ENCODE data around the gene FBN3.
"Not testable (repeated sequence)": the region's sequence is repeated elsewhere in the genome, so short reads cannot be mapped to it uniquely, and the experiment has no call there.

The FBN3 gene

DNA sequence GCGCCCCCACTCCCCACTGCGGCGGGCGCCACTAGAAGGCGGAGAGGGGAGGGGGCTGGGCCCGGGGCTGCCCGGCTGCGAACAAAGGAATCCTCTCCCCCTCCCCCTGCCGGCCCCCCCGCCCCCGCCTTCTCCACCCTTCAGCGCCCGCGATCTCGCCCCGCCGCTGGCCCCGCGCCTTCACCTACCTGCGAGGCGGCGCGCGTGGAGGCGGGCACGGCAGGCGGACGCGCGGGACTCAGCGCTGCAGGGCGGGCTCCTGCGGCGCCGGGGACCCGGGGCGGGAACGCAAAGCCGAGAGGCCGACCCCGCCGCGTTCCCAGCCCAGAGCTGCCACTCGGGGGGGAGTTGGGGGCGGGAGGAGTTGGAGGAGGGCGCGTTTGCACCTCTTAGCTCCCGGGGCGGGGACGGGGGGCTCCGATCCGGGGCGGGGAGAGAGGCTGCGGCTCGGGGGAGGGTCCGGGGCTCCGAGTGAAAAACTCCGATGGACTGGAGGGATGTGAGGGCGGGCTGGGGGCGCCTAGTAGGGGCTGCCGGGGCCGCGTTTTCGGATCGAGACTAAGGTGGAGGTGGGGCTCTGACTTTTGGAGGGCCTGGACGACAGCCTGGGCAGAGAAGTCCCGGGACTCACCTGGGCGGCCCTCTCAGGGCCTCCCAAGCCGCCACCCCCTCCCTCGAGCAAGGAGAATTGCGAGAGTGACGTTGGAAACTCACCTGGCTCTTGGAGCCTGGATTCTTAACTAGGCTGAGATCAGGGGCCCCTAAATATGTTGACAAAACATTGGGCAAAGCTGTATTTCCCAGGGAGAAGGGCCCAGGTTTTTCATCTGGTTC lies at the start of gene FBN3:
Gene FBN3 (minus strand): TSS at position 332 of the 834 bp plus-strand sequence. CDS start 2,112 bp downstream, outside the sequence.
- H3K27me3 Mint-ChIP-seq (ENCODE audit: low read depth): peaks cover 56% of the 10 kb centered on the region

DNA sequence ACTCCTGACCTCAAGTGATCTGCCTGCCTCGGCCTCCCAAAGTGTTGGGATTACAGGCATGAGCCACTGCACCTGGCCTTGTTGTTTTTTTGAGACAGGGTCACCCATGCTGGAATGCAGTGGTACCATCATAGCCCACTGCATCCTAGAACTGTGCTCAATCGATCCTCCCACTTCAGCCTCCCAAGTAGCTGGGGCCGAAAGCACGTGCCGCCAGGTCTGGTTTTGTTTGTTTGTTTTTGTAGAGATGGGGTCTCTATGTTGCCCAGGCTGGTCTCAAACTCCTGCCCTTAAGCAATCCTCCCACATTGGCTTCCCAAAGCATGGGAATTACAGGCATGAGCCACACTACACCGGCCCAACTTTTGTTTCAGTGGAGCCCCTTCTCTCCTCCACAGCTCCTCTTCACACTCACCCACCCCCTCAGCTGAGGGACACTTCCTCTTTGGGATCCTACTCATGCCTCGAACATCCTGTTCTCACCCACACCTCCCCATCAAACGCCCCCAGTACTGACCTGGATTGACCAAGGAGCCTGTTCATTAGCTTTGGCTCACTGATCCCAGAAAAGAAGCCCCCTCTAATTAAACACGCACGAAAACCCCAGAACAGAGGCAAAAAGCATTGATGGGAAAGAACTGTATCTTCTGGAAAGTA lies 47.0 kb upstream of the FBN3 start:
- DNase-seq (ENCODE audit: low spot score): no peak
- H3K9me3 Mint-ChIP-seq: no peaks in the 10 kb centered on the region
- peaks cover 3% of the 10 kb centered on the region for H3K36me3 Mint-ChIP-seq (ENCODE audit: low read depth)
- H3K27me3 Mint-ChIP-seq (ENCODE audit: low read depth): peaks cover 11% of the 10 kb centered on the region
- peaks cover 35% of the 10 kb centered on the region for H3K4me1 Mint-ChIP-seq (ENCODE audit: low read depth)
- H3K4me3 Mint-ChIP-seq: peak overlapping the region; percentile 40
- H3K27ac Mint-ChIP-seq: peak overlapping the region; percentile 69

More for the DNA sequence above, at the start of gene FBN3:
- DNase-seq (ENCODE audit: low spot score): no peak
- no peaks in the 10 kb centered on the region for H3K36me3 Mint-ChIP-seq (ENCODE audit: low read depth)
- no peak within 1 kb of the TSS for H3K4me3 Mint-ChIP-seq
- H3K27ac Mint-ChIP-seq: no peak within 1 kb of the TSS
- H3K9me3 Mint-ChIP-seq: no peaks in the 10 kb centered on the region
- H3K4me1 Mint-ChIP-seq (ENCODE audit: low read depth): no peaks in the 10 kb centered on the region

DNA sequence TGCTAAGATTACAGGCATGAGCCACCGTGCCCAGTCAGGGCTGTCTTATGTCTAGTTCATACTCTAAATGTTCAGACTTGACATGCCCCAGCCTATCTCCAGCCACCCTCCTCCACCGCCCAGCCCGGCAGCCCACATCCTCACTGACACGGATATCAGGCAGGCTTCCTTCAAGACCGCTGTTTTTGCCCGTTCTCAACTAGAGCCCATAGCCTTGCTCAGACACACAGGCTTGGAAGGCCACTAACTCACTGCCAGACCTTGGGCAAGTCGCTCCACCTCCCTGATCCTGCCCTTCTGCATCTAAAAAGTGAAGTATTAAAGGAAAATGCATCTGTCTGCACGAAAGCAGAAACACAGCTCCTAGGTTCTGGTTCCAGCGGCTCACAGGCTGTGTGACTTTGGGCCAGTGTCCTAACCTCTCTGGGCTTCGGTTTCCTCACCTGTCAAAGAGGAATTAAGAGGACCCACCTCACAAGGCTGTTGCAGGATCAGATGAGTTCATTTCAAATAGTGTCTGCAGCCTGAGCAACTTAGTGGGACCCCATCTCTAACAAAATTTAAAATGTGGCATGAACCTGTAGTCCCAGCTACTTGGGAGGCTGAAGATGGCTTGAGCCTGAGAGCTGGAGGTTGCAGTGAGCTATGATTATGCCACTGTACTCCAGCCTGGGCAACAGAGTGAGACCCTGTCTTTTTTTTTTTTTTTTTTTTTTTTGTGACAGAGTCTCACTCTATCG lies 45.3 kb upstream of the FBN3 start:
- H3K27me3 Mint-ChIP-seq (ENCODE audit: low read depth): peaks cover 2% of the 10 kb centered on the region
- H3K4me3 Mint-ChIP-seq: peak overlapping the region; percentile 81
- H3K9me3 Mint-ChIP-seq: no peaks in the 10 kb centered on the region
- peaks cover 3% of the 10 kb centered on the region for H3K36me3 Mint-ChIP-seq (ENCODE audit: low read depth)
- peak overlapping the region; percentile 93 for H3K27ac Mint-ChIP-seq
- H3K4me1 Mint-ChIP-seq (ENCODE audit: low read depth): peaks cover 35% of the 10 kb centered on the region
- peak; percentile 41 for DNase-seq (ENCODE audit: low spot score)

DNA sequence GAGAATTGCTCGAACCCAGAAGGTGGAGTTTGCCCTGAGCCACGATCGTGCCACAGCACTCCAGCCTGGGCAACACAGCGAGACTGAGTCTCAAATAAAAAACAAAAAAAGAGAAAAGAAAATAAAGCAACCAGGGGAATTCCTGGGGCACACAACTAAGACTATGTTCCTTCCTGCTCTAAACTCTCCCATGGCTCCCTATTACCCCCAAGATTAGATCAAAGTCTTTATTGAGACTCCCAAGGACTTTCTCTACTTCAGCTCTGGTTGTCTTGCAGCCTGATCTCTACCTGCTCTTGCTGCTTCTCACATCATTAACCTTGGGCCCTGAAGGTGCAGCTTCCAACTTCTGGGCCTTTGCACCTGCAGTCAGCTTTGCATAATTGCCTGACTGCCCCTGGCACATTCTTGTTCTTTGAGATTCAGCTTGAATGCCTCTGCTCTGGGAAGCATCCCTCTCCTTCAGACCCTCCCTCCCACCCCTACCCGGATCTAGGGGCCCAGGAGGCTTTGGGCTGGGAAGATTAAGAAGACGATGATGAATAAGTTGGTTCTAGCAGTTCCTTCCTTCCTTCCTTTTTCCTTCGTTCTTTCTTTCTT lies 42.9 kb upstream of the FBN3 start:
- H3K9me3 Mint-ChIP-seq: no peaks in the 10 kb centered on the region
- DNase-seq (ENCODE audit: low spot score): no peak
- peak overlapping the region; percentile 79 for H3K27ac Mint-ChIP-seq
- H3K4me1 Mint-ChIP-seq (ENCODE audit: low read depth): peaks cover 35% of the 10 kb centered on the region
- H3K4me3 Mint-ChIP-seq: no peak overlapping the region
- no peaks in the 10 kb centered on the region for H3K27me3 Mint-ChIP-seq (ENCODE audit: low read depth)
- H3K36me3 Mint-ChIP-seq (ENCODE audit: low read depth): peaks cover 3% of the 10 kb centered on the region

DNA sequence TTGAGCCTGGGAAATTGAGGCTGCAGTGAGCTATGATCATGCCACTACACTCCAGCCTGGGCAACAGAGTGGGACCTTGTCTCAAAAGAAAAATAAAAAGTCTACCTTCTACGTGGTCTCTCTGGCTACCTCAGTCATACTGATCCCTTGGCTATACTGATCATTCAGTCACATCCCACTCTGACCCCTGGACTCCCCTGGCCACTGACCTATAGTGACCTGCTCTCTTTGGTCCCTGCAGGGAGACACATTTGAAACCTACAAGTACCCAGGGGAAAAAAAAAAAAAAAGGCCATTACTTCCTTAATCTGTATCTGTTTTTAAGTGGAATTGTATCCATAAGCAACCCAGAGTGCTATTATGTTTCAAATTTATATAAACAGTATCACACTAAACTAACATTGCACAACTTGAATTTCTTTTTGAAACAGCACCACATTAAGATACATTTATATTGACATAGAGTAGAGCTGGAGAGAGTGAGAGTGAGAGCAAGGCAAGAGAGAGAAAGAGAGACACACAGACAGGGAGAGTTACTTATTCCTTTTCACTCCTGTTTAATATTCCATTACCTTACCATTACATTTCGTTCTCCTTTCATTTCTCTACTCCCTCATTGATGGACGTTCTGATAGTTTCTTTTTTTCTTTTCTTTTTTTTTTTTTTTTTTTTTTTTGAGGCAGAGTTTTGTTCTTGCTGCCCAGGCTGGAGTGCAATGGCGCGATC lies 36.1 kb upstream of the FBN3 start:
- no peaks in the 10 kb centered on the region for H3K27me3 Mint-ChIP-seq (ENCODE audit: low read depth)
- no peaks in the 10 kb centered on the region for H3K9me3 Mint-ChIP-seq
- peaks cover 7% of the 10 kb centered on the region for H3K4me1 Mint-ChIP-seq (ENCODE audit: low read depth)
- no peak overlapping the region for H3K27ac Mint-ChIP-seq
- H3K36me3 Mint-ChIP-seq (ENCODE audit: low read depth): no peaks in the 10 kb centered on the region
- DNase-seq (ENCODE audit: low spot score): no peak
- no peak overlapping the region for H3K4me3 Mint-ChIP-seq

DNA sequence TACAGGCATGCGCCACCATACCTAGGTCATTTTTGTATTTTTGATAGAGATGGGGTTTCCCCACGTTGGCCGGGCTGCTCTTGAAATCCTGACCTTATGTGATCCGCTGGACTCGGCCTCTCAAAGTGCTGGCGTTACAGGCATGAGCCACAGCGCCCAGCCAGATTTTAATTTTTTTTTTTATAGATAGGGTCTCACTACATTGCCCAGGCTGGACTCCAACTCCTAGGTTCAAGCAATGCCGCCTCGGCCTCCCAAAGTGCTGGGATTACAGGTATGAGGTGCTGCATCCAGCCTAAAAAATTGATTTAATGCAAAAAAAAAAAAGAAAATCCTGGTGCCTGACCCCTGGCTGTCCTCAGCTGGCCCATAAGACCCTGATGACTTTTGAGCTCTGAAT lies 34.9 kb upstream of the FBN3 start:
- no peak overlapping the region for H3K4me3 Mint-ChIP-seq
- no peak overlapping the region for H3K27ac Mint-ChIP-seq
- peaks cover 7% of the 10 kb centered on the region for H3K4me1 Mint-ChIP-seq (ENCODE audit: low read depth)
- DNase-seq (ENCODE audit: low spot score): no peak
- no peaks in the 10 kb centered on the region for H3K27me3 Mint-ChIP-seq (ENCODE audit: low read depth)
- H3K9me3 Mint-ChIP-seq: no peaks in the 10 kb centered on the region
- no peaks in the 10 kb centered on the region for H3K36me3 Mint-ChIP-seq (ENCODE audit: low read depth)

DNA sequence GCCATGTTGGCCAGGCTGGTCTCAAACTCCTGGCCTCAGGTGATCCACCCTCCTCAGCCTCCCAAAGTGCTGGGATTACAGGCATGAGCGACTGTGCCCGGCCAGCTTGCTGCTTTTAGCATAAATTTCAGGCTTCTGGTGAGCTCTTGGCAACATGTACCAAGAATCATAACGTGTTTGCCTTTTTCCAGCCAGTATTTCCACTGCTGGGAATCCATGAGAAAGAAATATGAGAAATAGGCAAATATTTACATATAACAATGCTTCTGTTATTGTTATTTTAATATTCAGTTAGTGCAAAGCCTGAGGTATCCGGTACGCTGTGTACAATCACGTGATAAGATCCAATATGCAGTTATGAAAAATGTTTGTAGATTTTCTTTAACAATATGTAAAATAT lies 30.6 kb upstream of the FBN3 start:
- H3K4me3 Mint-ChIP-seq: no peak overlapping the region

DNA sequence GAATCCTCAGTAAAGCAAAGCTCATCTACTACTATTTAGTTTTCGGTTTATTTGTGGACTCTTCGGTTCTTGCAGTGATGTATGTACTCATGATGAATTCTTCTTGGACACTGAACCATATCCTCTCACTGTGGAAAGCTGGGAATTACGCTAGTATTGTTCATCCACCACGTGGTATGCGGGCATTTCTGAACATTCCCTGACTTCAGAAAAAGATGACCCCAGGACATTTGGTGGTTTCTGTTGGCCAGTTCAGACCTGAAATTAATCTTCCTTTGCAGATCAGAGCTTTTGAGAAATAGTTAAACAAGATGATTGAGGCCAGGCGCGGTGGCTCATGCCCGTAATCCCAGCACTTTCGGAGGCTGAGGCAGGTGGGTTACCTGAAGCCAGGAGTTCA lies 25.3 kb upstream of the FBN3 start:
- Mint-ChIP-seq H3K36me3 (ENCODE audit: low read depth) (no peaks in the 10 kb centered on the region), H3K9me3 (no peaks in the 10 kb centered on the region), H3K27me3 (ENCODE audit: low read depth) (no peaks in the 10 kb centered on the region), H3K27ac (no peak overlapping the region), H3K4me1 (ENCODE audit: low read depth) (peaks cover 6% of the 10 kb centered on the region), H3K4me3 (no peak overlapping the region)
- DNase-seq (ENCODE audit: low spot score): no peak

More for the DNA sequence above, 30.6 kb upstream of the FBN3 start:
- Mint-ChIP-seq H3K27me3 (ENCODE audit: low read depth) (no peaks in the 10 kb centered on the region), H3K4me1 (ENCODE audit: low read depth) (peaks cover 13% of the 10 kb centered on the region), H3K9me3 (no peaks in the 10 kb centered on the region), H3K36me3 (ENCODE audit: low read depth) (no peaks in the 10 kb centered on the region), H3K27ac (no peak overlapping the region)
- DNase-seq (ENCODE audit: low spot score): no peak

DNA sequence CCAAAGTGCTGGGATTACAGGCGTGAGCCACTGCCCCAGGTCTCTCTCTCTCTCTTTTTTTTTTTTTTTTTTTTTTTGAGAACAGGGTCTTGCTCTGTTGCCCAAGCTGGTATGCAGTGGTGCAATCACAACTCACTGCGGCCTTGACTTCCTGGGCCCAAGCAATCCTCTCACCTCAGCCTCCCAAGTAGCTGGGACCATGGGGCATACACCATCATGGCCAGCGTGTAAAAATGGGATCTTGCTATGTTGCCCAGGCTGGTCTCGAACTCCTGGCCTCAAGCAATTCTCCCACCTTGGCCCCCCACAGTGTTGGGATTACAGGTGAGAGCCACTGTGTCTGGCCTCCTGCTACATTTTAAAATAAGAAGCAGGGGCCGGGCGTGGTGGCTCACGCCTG lies 19.1 kb upstream of the FBN3 start:
- Mint-ChIP-seq H3K4me1 (ENCODE audit: low read depth) (no peaks in the 10 kb centered on the region), H3K27me3 (ENCODE audit: low read depth) (peaks cover 2% of the 10 kb centered on the region), H3K9me3 (no peaks in the 10 kb centered on the region), H3K36me3 (ENCODE audit: low read depth) (no peaks in the 10 kb centered on the region), H3K4me3 (no peak overlapping the region), H3K27ac (no peak overlapping the region)
- DNase-seq (ENCODE audit: low spot score): no peak

DNA sequence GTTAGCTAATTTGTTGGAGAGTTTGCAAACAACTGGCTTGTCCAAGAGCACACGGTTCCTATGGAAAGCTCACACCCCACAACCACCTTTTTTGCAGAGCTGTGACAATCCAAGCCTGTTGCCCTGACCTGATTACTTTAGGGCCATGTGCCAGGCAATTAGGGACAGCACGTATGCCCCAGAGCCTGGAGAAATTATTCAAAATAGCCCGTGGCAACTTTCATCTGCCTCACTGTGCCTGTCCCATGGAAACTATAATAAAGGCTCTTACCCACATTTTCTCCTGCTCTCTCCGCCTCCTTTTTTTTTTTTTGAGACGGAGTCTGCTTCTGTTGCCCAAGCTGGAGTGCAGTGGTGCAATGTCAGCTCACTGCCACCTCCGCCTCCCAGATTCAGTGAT lies 18.6 kb upstream of the FBN3 start:
- no peak overlapping the region for H3K27ac Mint-ChIP-seq
- H3K27me3 Mint-ChIP-seq (ENCODE audit: low read depth): peaks cover 2% of the 10 kb centered on the region
- no peaks in the 10 kb centered on the region for H3K4me1 Mint-ChIP-seq (ENCODE audit: low read depth)
- no peaks in the 10 kb centered on the region for H3K9me3 Mint-ChIP-seq
- H3K36me3 Mint-ChIP-seq (ENCODE audit: low read depth): no peaks in the 10 kb centered on the region
- no peak overlapping the region for H3K4me3 Mint-ChIP-seq
- DNase-seq (ENCODE audit: low spot score): no peak

DNA sequence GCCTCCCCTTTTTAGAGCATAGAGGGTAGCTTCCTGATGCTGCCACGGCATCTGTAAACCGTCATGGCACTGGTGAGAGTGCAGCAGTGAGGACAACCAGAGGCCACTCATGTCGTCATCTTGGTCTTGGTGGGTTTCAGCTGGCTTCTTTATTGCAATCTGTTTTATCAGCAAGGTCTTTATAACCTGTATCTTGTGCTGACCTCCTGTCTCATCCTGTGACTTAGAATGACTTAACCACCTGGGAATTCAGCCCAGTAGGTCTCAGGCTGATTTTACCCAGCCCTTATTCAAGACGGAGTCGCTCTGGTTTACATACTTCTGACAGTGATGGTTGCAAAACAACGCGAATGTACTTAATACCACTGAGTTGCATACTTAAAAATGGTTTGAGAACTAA lies 14.4 kb upstream of the FBN3 start:
- Mint-ChIP-seq H3K4me3 (no peak overlapping the region), H3K27ac (no peak overlapping the region), H3K27me3 (ENCODE audit: low read depth) (peaks cover 2% of the 10 kb centered on the region), H3K4me1 (ENCODE audit: low read depth) (peaks cover 4% of the 10 kb centered on the region), H3K36me3 (ENCODE audit: low read depth) (no peaks in the 10 kb centered on the region), H3K9me3 (no peaks in the 10 kb centered on the region)
- DNase-seq (ENCODE audit: low spot score): no peak

DNA sequence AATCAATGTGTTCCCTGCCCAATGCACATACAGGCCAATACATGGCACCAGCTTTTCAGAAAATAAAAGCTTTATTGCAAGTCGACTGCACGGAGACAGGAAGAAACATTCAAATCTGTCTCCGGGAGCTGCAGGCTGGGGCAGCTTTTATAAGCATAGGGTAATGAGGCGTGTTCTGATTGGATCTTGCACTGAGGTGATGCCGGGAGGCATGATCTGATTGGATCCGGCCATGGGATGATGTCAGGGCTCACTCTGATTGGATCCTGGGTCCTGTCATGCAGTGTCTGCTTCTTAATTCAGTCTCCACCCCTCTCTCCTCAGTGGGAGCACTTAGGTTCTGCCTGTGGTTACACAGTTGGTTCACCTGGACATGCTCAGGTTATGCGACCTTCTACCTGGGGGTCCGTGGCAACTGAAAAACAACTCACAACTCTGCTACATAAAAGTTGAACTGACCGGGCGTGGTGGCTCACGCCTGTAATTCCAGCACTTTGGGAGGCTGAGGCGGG lies 11.8 kb upstream of the FBN3 start:
- no peaks in the 10 kb centered on the region for H3K9me3 Mint-ChIP-seq
- no peak overlapping the region for H3K4me3 Mint-ChIP-seq
- no peaks in the 10 kb centered on the region for H3K36me3 Mint-ChIP-seq (ENCODE audit: low read depth)
- no peak overlapping the region for H3K27ac Mint-ChIP-seq
- peaks cover 4% of the 10 kb centered on the region for H3K4me1 Mint-ChIP-seq (ENCODE audit: low read depth)
- peaks cover 7% of the 10 kb centered on the region for H3K27me3 Mint-ChIP-seq (ENCODE audit: low read depth)
- peak; percentile 17 for DNase-seq (ENCODE audit: low spot score)

DNA sequence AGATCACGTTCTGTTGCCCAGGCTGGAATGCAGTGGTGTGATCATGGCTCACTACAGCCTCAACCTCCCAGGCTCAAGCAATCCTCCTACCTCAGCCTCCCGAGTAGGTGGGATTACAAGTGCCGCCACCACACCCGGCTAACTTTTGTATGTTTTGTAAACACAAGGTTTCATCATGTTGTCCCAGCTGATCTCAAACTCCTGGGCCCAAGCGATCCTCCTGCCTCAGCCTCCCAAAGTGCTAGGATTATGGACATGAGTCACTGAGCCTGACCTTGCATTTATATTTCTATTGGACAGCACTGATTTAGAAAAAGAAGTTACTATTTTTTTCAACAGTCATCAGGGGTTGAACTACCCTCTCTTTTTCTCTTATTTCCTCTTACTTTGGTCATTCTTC lies 9.9 kb upstream of the FBN3 start:
- DNase-seq (ENCODE audit: low spot score); H3K27ac Mint-ChIP-seq; H3K27me3 Mint-ChIP-seq (ENCODE audit: low read depth); H3K4me1 Mint-ChIP-seq (ENCODE audit: low read depth); H3K4me3 Mint-ChIP-seq; H3K9me3 Mint-ChIP-seq; H3K36me3 Mint-ChIP-seq (ENCODE audit: low read depth): not testable (repeated sequence)
